Activated T-cell treated with anti-CD3 and anti-CD28 coated beads, Interleukin-2, amount 50 U/mL, for 72 hours (primary cell): ENCODE results near the gene TOP1. TPM values are rescaled to one million over a fixed set of nuclear protein-coding genes. Genes with fewer than 3 reads are reported as not detected.

Experiments
- ATAC-seq, 2 donors: fragments of 150-1000 bp; cut with Tn5 transposase; replicated peaks in 1 of 2; 2 replicates each; pipeline ENCODE4 v1.10.0; 2021; ENCODE audit warnings: moderate library complexity in 2 of 2, mild to moderate bottlenecking in 1 of 2
- DNase-seq, 2 donors: peaks; one replicate each; pipeline ENCODE4 v3.0.0; 2021 to 2022; ENCODE audit warnings: mixed read lengths in 1 of 2
- H3K27ac Mint-ChIP-seq: one replicate; pipeline ENCODE4 v1.8.0; 2022; ENCODE audit warnings: mild to moderate bottlenecking, moderate library complexity, mixed read lengths
- H3K27me3 Mint-ChIP-seq: one replicate; pipeline ENCODE4 v1.8.0; 2022; ENCODE audit warnings: low read depth, mixed read lengths
- H3K36me3 Mint-ChIP-seq, 2 donors: one replicate each; pipeline ENCODE4 v1.8.0; 2022; ENCODE audit warnings: mixed read lengths in 2 of 2, mild to moderate bottlenecking in 1 of 2; ENCODE audit not compliant: insufficient read depth in 2 of 2
- H3K4me1 Mint-ChIP-seq: one replicate; pipeline ENCODE4 v1.8.0; 2022; ENCODE audit warnings: low read depth, mixed read lengths
- H3K4me3 Mint-ChIP-seq, 2 donors: one replicate each; pipeline ENCODE4 v1.8.0; 2022; ENCODE audit warnings: mild to moderate bottlenecking in 2 of 2, mixed read lengths in 2 of 2, moderate library complexity in 2 of 2
- H3K9me3 Mint-ChIP-seq, 2 donors: one replicate each; pipeline ENCODE4 v1.8.0; 2022; ENCODE audit warnings: mixed read lengths in 2 of 2
- total RNA-seq, 2 donors: library from RNA; stranded (reverse); gene quantifications; one replicate each; pipeline ENCODE4 v1.2.3, GENCODE V29; 2022

The TOP1 gene
- total RNA-seq, 2 donors from 2014 or later, result 78.7 to 86.1 TPM

GRCh38 chr20:41148942-41149341 lies 120.3 kb downstream of the TOP1 start:
- Mint-ChIP-seq H3K9me3 (peaks cover 0 to 2% of the 10 kb centered on the region in 2 donors), H3K4me1 (peaks cover 100% of the 10 kb centered on the region), H3K27me3 (no peaks in the 10 kb centered on the region), H3K4me3 (peak overlapping the region; percentile 4 to 29), H3K36me3 (peaks cover 2 to 19% of the 10 kb centered on the region in 2 donors), H3K27ac (peak overlapping the region; percentile 76)
- ATAC-seq (no peak), DNase-seq (no peak)

- H3K27ac Mint-ChIP-seq, result peak overlapping the region; percentile 85
- H3K4me1 Mint-ChIP-seq, result peaks cover 100% of the 10 kb centered on the region
- DNase-seq (no peak), ATAC-seq (peak; percentile 37 to 53)
- peaks cover 0 to 2% of the 10 kb centered on the region in 2 donors for H3K9me3 Mint-ChIP-seq
- peaks cover 2 to 12% of the 10 kb centered on the region in 2 donors for H3K36me3 Mint-ChIP-seq
- H3K27me3 Mint-ChIP-seq, result no peaks in the 10 kb centered on the region
- peak overlapping the region; percentile 18 to 59 for H3K4me3 Mint-ChIP-seq
Measured at GRCh38 chr20:41150664-41151063, 122.0 kb downstream of the TOP1 start.

GRCh38 chr20:41151134-41151869 lies 122.7 kb downstream of the TOP1 start:
- Mint-ChIP-seq H3K9me3 (peaks cover 0 to 2% of the 10 kb centered on the region in 2 donors), H3K4me3 (peak overlapping the region; percentile 18 to 59), H3K27ac (peak overlapping the region; percentile 85), H3K4me1 (peaks cover 100% of the 10 kb centered on the region), H3K27me3 (no peaks in the 10 kb centered on the region), H3K36me3 (peaks cover 2 to 11% of the 10 kb centered on the region in 2 donors)
- DNase-seq (no peak), ATAC-seq (no peak)

GRCh38 chr20:41152108-41152757 lies 123.6 kb downstream of the TOP1 start:
- no peaks in the 10 kb centered on the region for H3K27me3 Mint-ChIP-seq
- peaks cover 0 to 5% of the 10 kb centered on the region in 2 donors for H3K36me3 Mint-ChIP-seq
- H3K4me3 Mint-ChIP-seq, result peak overlapping the region; percentile 43 to 48

GRCh38 chr20:41154436-41155176 lies 126.0 kb downstream of the TOP1 start:
- H3K27ac Mint-ChIP-seq, result peak overlapping the region; percentile 79
- H3K4me3 Mint-ChIP-seq, result peak overlapping the region; percentile 55 to 60
- peaks cover 2 to 7% of the 10 kb centered on the region in 2 donors for H3K36me3 Mint-ChIP-seq
- DNase-seq (no peak), ATAC-seq (no peak)
- no peaks in the 10 kb centered on the region for H3K9me3 Mint-ChIP-seq
- H3K27me3 Mint-ChIP-seq, result no peaks in the 10 kb centered on the region
- H3K4me1 Mint-ChIP-seq, result peaks cover 100% of the 10 kb centered on the region

More at GRCh38 chr20:41152108-41152757, 123.6 kb downstream of the TOP1 start:
- ATAC-seq (no peak), DNase-seq (no peak)
- H3K4me1 Mint-ChIP-seq, result peaks cover 100% of the 10 kb centered on the region
- H3K27ac Mint-ChIP-seq, result peak overlapping the region; percentile 94
- no peaks in the 10 kb centered on the region for H3K9me3 Mint-ChIP-seq

GRCh38 chr20:41155261-41155660 lies 126.6 kb downstream of the TOP1 start:
- DNase-seq, result no peak
- H3K9me3 Mint-ChIP-seq, result no peaks in the 10 kb centered on the region
- H3K36me3 Mint-ChIP-seq, result peaks cover 5 to 11% of the 10 kb centered on the region in 2 donors
- no peak for ATAC-seq
- H3K27me3 Mint-ChIP-seq, result no peaks in the 10 kb centered on the region
- H3K4me3 Mint-ChIP-seq, result peak overlapping the region in 1 of 2 donors; percentile 33
- peaks cover 100% of the 10 kb centered on the region for H3K4me1 Mint-ChIP-seq
- H3K27ac Mint-ChIP-seq, result peak overlapping the region; percentile 38

- H3K36me3 Mint-ChIP-seq, result peaks cover 14 to 19% of the 10 kb centered on the region in 2 donors
Measured at GRCh38 chr20:41158082-41158625, 129.5 kb downstream of the TOP1 start.

GRCh38 chr20:41159547-41159946 lies 130.9 kb downstream of the TOP1 start:
- Mint-ChIP-seq H3K36me3 (peaks cover 22 to 28% of the 10 kb centered on the region in 2 donors), H3K27ac (peak overlapping the region; percentile 43), H3K4me3 (no peak overlapping the region), H3K27me3 (no peaks in the 10 kb centered on the region), H3K9me3 (no peaks in the 10 kb centered on the region), H3K4me1 (peaks cover 88% of the 10 kb centered on the region)
- DNase-seq (no peak), ATAC-seq (no peak)

More at GRCh38 chr20:41158082-41158625, 129.5 kb downstream of the TOP1 start:
- H3K27ac Mint-ChIP-seq, result peak overlapping the region; percentile 97
- H3K27me3 Mint-ChIP-seq, result no peaks in the 10 kb centered on the region
- no peak for ATAC-seq
- H3K4me3 Mint-ChIP-seq, result peak overlapping the region; percentile 84 to 92
- DNase-seq, result no peak
- peaks cover 91% of the 10 kb centered on the region for H3K4me1 Mint-ChIP-seq
- no peaks in the 10 kb centered on the region for H3K9me3 Mint-ChIP-seq

GRCh38 chr20:41160686-41161085 lies 132.1 kb downstream of the TOP1 start:
- Mint-ChIP-seq H3K9me3 (no peaks in the 10 kb centered on the region), H3K27me3 (no peaks in the 10 kb centered on the region), H3K4me3 (no peak overlapping the region), H3K27ac (peak overlapping the region; percentile 43), H3K36me3 (peaks cover 23 to 34% of the 10 kb centered on the region in 2 donors), H3K4me1 (peaks cover 82% of the 10 kb centered on the region)
- DNase-seq (no peak), ATAC-seq (no peak)

- peaks cover 26 to 43% of the 10 kb centered on the region in 2 donors for H3K36me3 Mint-ChIP-seq
Measured at GRCh38 chr20:41161886-41162285, 133.3 kb downstream of the TOP1 start.

GRCh38 chr20:41162396-41162795 lies 133.8 kb downstream of the TOP1 start:
- Mint-ChIP-seq H3K4me3 (no peak overlapping the region), H3K9me3 (no peaks in the 10 kb centered on the region), H3K27ac (peak overlapping the region; percentile 86), H3K27me3 (no peaks in the 10 kb centered on the region), H3K36me3 (peaks cover 26 to 48% of the 10 kb centered on the region in 2 donors), H3K4me1 (peaks cover 76% of the 10 kb centered on the region)
- DNase-seq (no peak), ATAC-seq (no peak)

More at GRCh38 chr20:41161886-41162285, 133.3 kb downstream of the TOP1 start:
- ATAC-seq, result no peak
- Mint-ChIP-seq H3K4me1 (peaks cover 76% of the 10 kb centered on the region), H3K27me3 (no peaks in the 10 kb centered on the region), H3K27ac (peak overlapping the region; percentile 86), H3K9me3 (no peaks in the 10 kb centered on the region), H3K4me3 (no peak overlapping the region)
- DNase-seq, result no peak

- ATAC-seq, result no peak
- no peaks in the 10 kb centered on the region for H3K27me3 Mint-ChIP-seq
- H3K4me1 Mint-ChIP-seq, result peaks cover 64% of the 10 kb centered on the region
- no peak overlapping the region for H3K4me3 Mint-ChIP-seq
- DNase-seq, result no peak
- no peaks in the 10 kb centered on the region for H3K9me3 Mint-ChIP-seq
- peaks cover 26 to 49% of the 10 kb centered on the region in 2 donors for H3K36me3 Mint-ChIP-seq
- H3K27ac Mint-ChIP-seq, result no peak overlapping the region
Measured at GRCh38 chr20:41163821-41164220, 135.2 kb downstream of the TOP1 start.
